GM18868 (cell line): ENCODE results near the gene ZBTB40.

Source experiments
- ATAC-seq: cut with Tn5 transposase; IDR thresholded peaks from one replicate; pipeline ENCODE4 v1.9.1; 2021; ENCODE audit warnings: mild to moderate bottlenecking, moderate library complexity; ENCODE audit not compliant: unreplicated experiment

ZBTB40 gene

GRCh38 chr1:22503721-22504410, 52.2 kb downstream of the ZBTB40 start:
- ATAC-seq = no peak

- ATAC-seq = no peak
These were observed 54.6 kb downstream of the ZBTB40 start for GRCh38 chr1:22506130-22506692.

- ATAC-seq = no peak
These were observed 55.9 kb downstream of the ZBTB40 start for GRCh38 chr1:22507587-22507986.

GRCh38 chr1:22508329-22508728, 56.7 kb downstream of the ZBTB40 start:
- ATAC-seq = no peak

GRCh38 chr1:22508991-22509390, 57.3 kb downstream of the ZBTB40 start:
- no peak for ATAC-seq

GRCh38 chr1:22509815-22510214, 58.2 kb downstream of the ZBTB40 start:
- ATAC-seq = no peak

GRCh38 chr1:22512873-22513272, 61.2 kb downstream of the ZBTB40 start:
- no peak for ATAC-seq

GRCh38 chr1:22516906-22517571, 65.4 kb downstream of the ZBTB40 start:
- ATAC-seq = no peak

GRCh38 chr1:22517956-22518355, 66.3 kb downstream of the ZBTB40 start:
- no peak for ATAC-seq

GRCh38 chr1:22518379-22518778, 66.7 kb downstream of the ZBTB40 start:
- no peak for ATAC-seq

GRCh38 chr1:22520871-22521270, 69.2 kb downstream of the ZBTB40 start:
- ATAC-seq = no peak

GRCh38 chr1:22521692-22522091, 70.0 kb downstream of the ZBTB40 start:
- no peak for ATAC-seq

GRCh38 chr1:22522221-22522743, 70.6 kb downstream of the ZBTB40 start:
- ATAC-seq = no peak

GRCh38 chr1:22524481-22524880, 72.8 kb downstream of the ZBTB40 start:
- no peak for ATAC-seq

- no peak for ATAC-seq
These were observed 73.6 kb downstream of the ZBTB40 start for GRCh38 chr1:22525211-22525610.

- no peak for ATAC-seq
These were observed 74.0 kb downstream of the ZBTB40 start for GRCh38 chr1:22525646-22526045.

GRCh38 chr1:22526098-22526497, 74.4 kb downstream of the ZBTB40 start:
- ATAC-seq = no peak

GRCh38 chr1:22526677-22527076, 75.0 kb downstream of the ZBTB40 start:
- no peak for ATAC-seq

GRCh38 chr1:22527122-22527521, 75.5 kb downstream of the ZBTB40 start:
- ATAC-seq = no peak

GRCh38 chr1:22527555-22528296, 76.1 kb downstream of the ZBTB40 start:
- ATAC-seq = no peak

- ATAC-seq = no peak
These were observed 76.8 kb downstream of the ZBTB40 start for GRCh38 chr1:22528451-22528850.
